K562 (cell line): ENCODE data around the gene KIAA0319L. TPM values are rescaled to one million over a fixed set of nuclear protein-coding genes. Genes with fewer than 3 reads are reported as not detected.

Experiments used
- GABPB1 ChIP-seq: sonication (generic); formaldehyde crosslinking; IDR thresholded peaks from 2 replicates; pipeline ENCODE4 v1.8.0; 2022; ENCODE audit warnings: mild to moderate bottlenecking, missing genetic modification reagents
- HDAC6 ChIP-seq: IDR thresholded peaks from 2 replicates; pipeline ENCODE4 v1.6.1; 2012; ENCODE audit warnings: low read depth, mild to moderate bottlenecking, control low read depth, inconsistent platforms, low read length, moderate library complexity
- NFE2 ChIP-seq: IDR thresholded peaks from 2 replicates; pipeline ENCODE4 v1.6.1; 2014; ENCODE audit warnings: antibody characterized with exemption, low read depth
- OTX1 ChIP-seq: fragments of 450-650 bp; formaldehyde crosslinking; IDR thresholded peaks from 2 replicates; pipeline ENCODE4 v1.4.0; 2022; ENCODE audit warnings: mild to moderate bottlenecking
- PHF21A ChIP-seq: fragments of 450-650 bp; IDR thresholded peaks from 2 replicates; pipeline ENCODE4 v1.6.1; 2017; ENCODE audit warnings: low read depth, borderline replicate concordance
- PURB ChIP-seq: sonication (generic); formaldehyde crosslinking; IDR thresholded peaks from 2 replicates; pipeline ENCODE4 v1.9.0; 2021; ENCODE audit warnings: low read depth, mild to moderate bottlenecking, missing genetic modification reagents
- SREBF1 ChIP-seq: fragments of 150-350 bp; IDR thresholded peaks from 2 replicates; pipeline ENCODE4 v1.6.1; 2014; ENCODE audit warnings: antibody characterized with exemption, low read depth, low read length, borderline replicate concordance
- TRIM24 ChIP-seq, 2 experiments: fragments of 450-650 bp; IDR thresholded peaks; 2 replicates each; pipeline ENCODE4 v1.6.1; 2016
- ZNF165 ChIP-seq: fragments of 250-450 bp; sonication (Bioruptor Pico); IDR thresholded peaks from 2 replicates; pipeline ENCODE4 v1.4.0; 2020; ENCODE audit warnings: borderline replicate concordance
- ZNF408 ChIP-seq: fragments of 250-450 bp; sonication (Bioruptor Pico); IDR thresholded peaks from 2 replicates; pipeline ENCODE4 v1.4.0; 2020; ENCODE audit warnings: low read depth, mild to moderate bottlenecking, moderate library complexity
- ZNF696 ChIP-seq: fragments of 250-450 bp; sonication (Bioruptor Pico); conservative IDR thresholded peaks from 2 replicates; pipeline ENCODE4 v1.4.0; 2020; ENCODE audit warnings: mild to moderate bottlenecking, moderate library complexity
- polyA plus RNA-seq, 8 experiments: library from polyadenylated mRNA; depleted of rRNA in 4 of 8; stranded (reverse) in 5 of 8; unstranded in 3 of 8; fragments of >200 nt; fragmentation: Nextera tagmentation in 2 of 8; fragmentation: Illumina TruSeq in 1 of 8; extraction: Ambion mirVana in 2 of 8; extraction: Trizol in 1 of 8; gene quantifications; 2 replicates each; pipeline versions ENCODE4 v1.2.1 to v1.2.3, GENCODE V29; 2011 to 2014; ENCODE audit warnings: inconsistent platforms in 1 of 8, missing spikeins in 1 of 8
- total RNA-seq, 7 experiments: library from RNA; depleted of rRNA in 6 of 7; stranded (reverse); fragments of >200 nt in 6 of 7; fragmentation: Illumina TruSeq in 2 of 7; extraction: Trizol in 2 of 7; gene quantifications; 2 replicates each; pipeline versions ENCODE4 v1.2.1 to v1.2.3, GENCODE V29; 2011 to 2021; ENCODE audit warnings: low replicate concordance in 1 of 7
- TF ChIP-seq, protein P1 (sequence below), 2 experiments: fragments of 450-650 bp; formaldehyde crosslinking in 1 of 2; IDR thresholded peaks; 2 replicates each; pipeline versions ENCODE4 v1.4.0 to v1.6.1; 2014 to 2020; ENCODE audit warnings: mild to moderate bottlenecking in 2 of 2, borderline replicate concordance in 1 of 2, low read depth in 1 of 2
- TF ChIP-seq, protein P2 (sequence below): fragments of 450-650 bp; formaldehyde crosslinking; IDR thresholded peaks from 2 replicates; pipeline ENCODE4 v1.4.0; 2022; ENCODE audit warnings: missing genetic modification characterization
- TF ChIP-seq, protein P3 (sequence below): fragments of 250-450 bp; sonication (Bioruptor Pico); IDR thresholded peaks from 2 replicates; pipeline ENCODE4 v1.9.0; 2021; ENCODE audit warnings: mild to moderate bottlenecking
- TF ChIP-seq, protein P4 (sequence below): fragments of 250-450 bp; sonication (Bioruptor Pico); IDR thresholded peaks from 2 replicates; pipeline ENCODE4 v1.8.0; 2021; ENCODE audit warnings: moderate library complexity, mild to moderate bottlenecking, inconsistent platforms
- TF ChIP-seq, protein P5 (sequence below), 2 experiments: fragments of 450-650 bp in 1 of 2; sonication (generic) in 1 of 2; formaldehyde crosslinking; conservative IDR thresholded peaks; 2 replicates each; pipeline versions ENCODE4 v1.4.0 to v1.8.1; 2020 to 2022; ENCODE audit warnings: mild to moderate bottlenecking in 1 of 2, missing genetic modification reagents in 1 of 2
- TF ChIP-seq, protein P6 (sequence below), 2 experiments: fragments of 250-450 bp in 1 of 2; fragments of 450-650 bp in 1 of 2; sonication (Bioruptor Pico) in 1 of 2; IDR thresholded peaks; 2 replicates each; pipeline versions ENCODE4 v1.6.1 to v1.8.0; 2016 to 2021; ENCODE audit warnings: mild to moderate bottlenecking in 2 of 2, moderate library complexity in 2 of 2, missing compliant biosample characterization in 1 of 2, missing genetic modification characterization in 1 of 2

The KIAA0319L gene
- total and polyA plus RNA-seq, 9 of the 15 experiments (the other 6 are each of a cell fraction or from before 2014, with no cell fraction given), result 2.4 to 51.7 (median 27.4) TPM

DNA sequence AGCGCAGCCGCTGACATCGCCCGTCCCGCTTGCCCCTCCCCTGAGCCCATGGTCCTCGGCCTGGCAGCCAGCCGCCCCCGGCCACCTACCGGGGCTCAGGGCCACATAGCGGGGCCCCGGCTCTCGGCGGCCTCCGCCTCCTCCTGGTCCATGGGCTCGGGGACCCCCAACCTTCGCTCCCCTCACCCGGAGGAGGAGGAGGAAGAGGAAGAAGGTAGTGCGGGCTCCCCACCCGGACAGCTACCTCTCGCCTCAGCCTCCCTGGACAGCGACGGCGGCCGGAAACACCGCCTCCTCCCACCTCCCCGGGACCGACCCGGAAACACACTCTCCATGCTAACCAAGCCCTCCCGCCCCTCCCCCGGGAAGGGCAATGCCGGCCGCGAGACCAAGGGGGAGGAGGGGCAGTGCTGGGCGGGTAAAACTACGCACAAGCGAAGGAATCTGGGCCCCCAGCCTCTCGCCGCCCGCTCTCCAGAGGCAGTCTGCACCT, at the start of gene KIAA0319L (continued):
- TF ChIP-seq, protein P1, sequence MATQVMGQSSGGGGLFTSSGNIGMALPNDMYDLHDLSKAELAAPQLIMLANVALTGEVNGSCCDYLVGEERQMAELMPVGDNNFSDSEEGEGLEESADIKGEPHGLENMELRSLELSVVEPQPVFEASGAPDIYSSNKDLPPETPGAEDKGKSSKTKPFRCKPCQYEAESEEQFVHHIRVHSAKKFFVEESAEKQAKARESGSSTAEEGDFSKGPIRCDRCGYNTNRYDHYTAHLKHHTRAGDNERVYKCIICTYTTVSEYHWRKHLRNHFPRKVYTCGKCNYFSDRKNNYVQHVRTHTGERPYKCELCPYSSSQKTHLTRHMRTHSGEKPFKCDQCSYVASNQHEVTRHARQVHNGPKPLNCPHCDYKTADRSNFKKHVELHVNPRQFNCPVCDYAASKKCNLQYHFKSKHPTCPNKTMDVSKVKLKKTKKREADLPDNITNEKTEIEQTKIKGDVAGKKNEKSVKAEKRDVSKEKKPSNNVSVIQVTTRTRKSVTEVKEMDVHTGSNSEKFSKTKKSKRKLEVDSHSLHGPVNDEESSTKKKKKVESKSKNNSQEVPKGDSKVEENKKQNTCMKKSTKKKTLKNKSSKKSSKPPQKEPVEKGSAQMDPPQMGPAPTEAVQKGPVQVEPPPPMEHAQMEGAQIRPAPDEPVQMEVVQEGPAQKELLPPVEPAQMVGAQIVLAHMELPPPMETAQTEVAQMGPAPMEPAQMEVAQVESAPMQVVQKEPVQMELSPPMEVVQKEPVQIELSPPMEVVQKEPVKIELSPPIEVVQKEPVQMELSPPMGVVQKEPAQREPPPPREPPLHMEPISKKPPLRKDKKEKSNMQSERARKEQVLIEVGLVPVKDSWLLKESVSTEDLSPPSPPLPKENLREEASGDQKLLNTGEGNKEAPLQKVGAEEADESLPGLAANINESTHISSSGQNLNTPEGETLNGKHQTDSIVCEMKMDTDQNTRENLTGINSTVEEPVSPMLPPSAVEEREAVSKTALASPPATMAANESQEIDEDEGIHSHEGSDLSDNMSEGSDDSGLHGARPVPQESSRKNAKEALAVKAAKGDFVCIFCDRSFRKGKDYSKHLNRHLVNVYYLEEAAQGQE (IDR thresholded peaks at IDR 0.05; ENCODE audit: borderline replicate concordance), result peak; percentile 96
- TF ChIP-seq, protein P1 (CRISPR knock-in tag; IDR thresholded peaks at IDR 0.05; ENCODE audit: low read depth), result peak; percentile 94
- 0 out of 2 replicates have a peak, but pooled peaks have one; percentile 52 for TF ChIP-seq ZNF165 (CRISPR knock-in tag)
- peak; percentile 37; the same call in 1 of the 2 replicates for TF ChIP-seq OTX1 (CRISPR knock-in tag)
- TF ChIP-seq, protein P2, sequence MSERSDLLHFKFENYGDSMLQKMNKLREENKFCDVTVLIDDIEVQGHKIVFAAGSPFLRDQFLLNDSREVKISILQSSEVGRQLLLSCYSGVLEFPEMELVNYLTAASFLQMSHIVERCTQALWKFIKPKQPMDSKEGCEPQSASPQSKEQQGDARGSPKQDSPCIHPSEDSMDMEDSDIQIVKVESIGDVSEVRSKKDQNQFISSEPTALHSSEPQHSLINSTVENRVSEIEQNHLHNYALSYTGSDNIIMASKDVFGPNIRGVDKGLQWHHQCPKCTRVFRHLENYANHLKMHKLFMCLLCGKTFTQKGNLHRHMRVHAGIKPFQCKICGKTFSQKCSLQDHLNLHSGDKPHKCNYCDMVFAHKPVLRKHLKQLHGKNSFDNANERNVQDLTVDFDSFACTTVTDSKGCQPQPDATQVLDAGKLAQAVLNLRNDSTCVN (CRISPR knock-in tag), result no peak
- TF ChIP-seq TRIM24 (IDR thresholded peaks at IDR 0.05), result 0 out of 4 replicates have a peak, but pooled peaks of 1 of the 2 experiments have one; percentile 56
- TF ChIP-seq PHF21A, result no peak
- TF ChIP-seq, protein P3, sequence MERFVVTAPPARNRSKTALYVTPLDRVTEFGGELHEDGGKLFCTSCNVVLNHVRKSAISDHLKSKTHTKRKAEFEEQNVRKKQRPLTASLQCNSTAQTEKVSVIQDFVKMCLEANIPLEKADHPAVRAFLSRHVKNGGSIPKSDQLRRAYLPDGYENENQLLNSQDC (CRISPR knock-in tag), result peak; percentile 2; the same call in 1 of the 2 replicates
- TF ChIP-seq GABPB1 (CRISPR knock-in tag), result peak; percentile 95
- TF ChIP-seq SREBF1, result no peak
- TF ChIP-seq, protein P4, sequence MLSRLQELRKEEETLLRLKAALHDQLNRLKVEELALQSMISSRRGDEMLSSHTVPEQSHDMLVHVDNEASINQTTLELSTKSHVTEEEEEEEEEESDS (CRISPR knock-in tag), result no peak
- no peak for TF ChIP-seq HDAC6
- no peak for TF ChIP-seq NFE2
- no peak for TF ChIP-seq ZNF696 (CRISPR knock-in tag)
- TF ChIP-seq, protein P5, sequence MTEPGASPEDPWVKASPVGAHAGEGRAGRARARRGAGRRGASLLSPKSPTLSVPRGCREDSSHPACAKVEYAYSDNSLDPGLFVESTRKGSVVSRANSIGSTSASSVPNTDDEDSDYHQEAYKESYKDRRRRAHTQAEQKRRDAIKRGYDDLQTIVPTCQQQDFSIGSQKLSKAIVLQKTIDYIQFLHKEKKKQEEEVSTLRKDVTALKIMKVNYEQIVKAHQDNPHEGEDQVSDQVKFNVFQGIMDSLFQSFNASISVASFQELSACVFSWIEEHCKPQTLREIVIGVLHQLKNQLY (CRISPR knock-in tag; conservative IDR thresholded peaks at IDR 0.05), result no peak
- TF ChIP-seq, protein P6, sequence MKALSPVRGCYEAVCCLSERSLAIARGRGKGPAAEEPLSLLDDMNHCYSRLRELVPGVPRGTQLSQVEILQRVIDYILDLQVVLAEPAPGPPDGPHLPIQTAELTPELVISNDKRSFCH (CRISPR knock-in tag; IDR thresholded peaks at IDR 0.05), result no peak
- TF ChIP-seq, protein P6 (tag; IDR thresholded peaks at IDR 0.05), result no peak
- no peak for TF ChIP-seq PURB (CRISPR knock-in tag)
- no peak for TF ChIP-seq ZNF408 (CRISPR knock-in tag)
